ENCODE results near the gene ORMDL1.

GRCh38 chr2:189798312-189799029 is 14.3 kb upstream of the ORMDL1 start:
- TF ChIP-seq CTCF (conservative IDR thresholded peaks at IDR 0.05; ENCODE audit: low read length), result peak; percentile 81
- no peak for TF ChIP-seq EZH2phosphoT487 (IDR thresholded peaks at IDR 0.05; ENCODE audit: borderline replicate concordance)

Measured in Loucy (cell line).